ENCODE measurements around the gene PARVB.

DNA sequence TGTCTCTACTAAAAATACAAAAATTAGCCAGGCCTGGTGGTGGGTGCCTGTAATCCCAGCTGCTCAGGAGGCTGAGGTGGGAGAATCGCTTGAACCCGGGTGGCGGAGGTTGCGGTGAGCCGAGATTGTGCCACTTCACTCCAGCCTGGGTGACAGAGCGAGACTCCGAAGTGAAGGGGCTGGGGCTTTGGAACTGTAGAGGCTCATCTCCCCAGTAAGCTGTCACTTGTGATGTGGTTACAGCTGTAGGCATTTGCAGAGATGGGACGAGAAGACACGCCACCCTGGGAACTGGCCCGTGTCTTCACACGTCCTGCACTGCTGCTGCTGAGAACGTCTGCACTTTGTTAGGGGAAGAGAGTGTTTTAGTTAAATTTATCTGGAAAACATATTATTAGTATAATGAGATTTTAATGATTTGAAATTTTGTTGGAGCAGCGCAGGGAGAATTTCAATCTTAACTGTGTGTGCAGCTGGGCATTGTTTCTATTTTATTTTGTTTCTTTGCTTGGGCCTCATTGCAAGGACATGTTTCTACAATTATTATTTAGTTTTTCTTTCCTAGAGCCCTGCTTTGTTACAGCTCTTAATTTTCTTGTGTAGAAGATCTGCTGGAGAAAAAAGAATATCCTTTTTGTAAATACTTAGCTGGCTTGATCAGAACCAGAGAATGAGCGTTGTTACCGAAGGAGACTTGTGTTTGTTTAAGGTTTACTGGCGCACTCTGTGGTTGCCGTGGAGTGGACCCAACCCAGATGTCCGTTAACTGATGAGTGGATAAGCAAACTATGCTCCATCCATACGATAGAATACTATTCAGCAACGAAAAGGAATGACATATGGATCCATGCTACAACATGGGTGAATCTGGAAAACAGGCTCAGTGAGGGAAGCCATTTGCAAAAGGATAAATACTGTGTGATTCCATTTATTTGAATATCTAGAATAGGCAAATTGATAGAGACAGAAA is 18.4 kb downstream of the PARVB start:
- TF ChIP-seq, protein P1, sequence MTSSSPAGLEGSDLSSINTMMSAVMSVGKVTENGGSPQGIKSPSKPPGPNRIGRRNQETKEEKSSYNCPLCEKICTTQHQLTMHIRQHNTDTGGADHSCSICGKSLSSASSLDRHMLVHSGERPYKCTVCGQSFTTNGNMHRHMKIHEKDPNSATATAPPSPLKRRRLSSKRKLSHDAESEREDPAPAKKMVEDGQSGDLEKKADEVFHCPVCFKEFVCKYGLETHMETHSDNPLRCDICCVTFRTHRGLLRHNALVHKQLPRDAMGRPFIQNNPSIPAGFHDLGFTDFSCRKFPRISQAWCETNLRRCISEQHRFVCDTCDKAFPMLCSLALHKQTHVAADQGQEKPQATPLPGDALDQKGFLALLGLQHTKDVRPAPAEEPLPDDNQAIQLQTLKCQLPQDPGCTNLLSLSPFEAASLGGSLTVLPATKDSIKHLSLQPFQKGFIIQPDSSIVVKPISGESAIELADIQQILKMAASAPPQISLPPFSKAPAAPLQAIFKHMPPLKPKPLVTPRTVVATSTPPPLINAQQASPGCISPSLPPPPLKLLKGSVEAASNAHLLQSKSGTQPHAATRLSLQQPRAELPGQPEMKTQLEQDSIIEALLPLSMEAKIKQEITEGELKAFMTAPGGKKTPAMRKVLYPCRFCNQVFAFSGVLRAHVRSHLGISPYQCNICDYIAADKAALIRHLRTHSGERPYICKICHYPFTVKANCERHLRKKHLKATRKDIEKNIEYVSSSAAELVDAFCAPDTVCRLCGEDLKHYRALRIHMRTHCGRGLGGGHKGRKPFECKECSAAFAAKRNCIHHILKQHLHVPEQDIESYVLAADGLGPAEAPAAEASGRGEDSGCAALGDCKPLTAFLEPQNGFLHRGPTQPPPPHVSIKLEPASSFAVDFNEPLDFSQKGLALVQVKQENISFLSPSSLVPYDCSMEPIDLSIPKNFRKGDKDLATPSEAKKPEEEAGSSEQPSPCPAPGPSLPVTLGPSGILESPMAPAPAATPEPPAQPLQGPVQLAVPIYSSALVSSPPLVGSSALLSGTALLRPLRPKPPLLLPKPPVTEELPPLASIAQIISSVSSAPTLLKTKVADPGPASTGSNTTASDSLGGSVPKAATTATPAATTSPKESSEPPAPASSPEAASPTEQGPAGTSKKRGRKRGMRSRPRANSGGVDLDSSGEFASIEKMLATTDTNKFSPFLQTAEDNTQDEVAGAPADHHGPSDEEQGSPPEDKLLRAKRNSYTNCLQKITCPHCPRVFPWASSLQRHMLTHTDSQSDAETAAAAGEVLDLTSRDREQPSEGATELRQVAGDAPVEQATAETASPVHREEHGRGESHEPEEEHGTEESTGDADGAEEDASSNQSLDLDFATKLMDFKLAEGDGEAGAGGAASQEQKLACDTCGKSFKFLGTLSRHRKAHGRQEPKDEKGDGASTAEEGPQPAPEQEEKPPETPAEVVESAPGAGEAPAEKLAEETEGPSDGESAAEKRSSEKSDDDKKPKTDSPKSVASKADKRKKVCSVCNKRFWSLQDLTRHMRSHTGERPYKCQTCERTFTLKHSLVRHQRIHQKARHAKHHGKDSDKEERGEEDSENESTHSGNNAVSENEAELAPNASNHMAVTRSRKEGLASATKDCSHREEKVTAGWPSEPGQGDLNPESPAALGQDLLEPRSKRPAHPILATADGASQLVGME (CRISPR knock-in tag; IDR thresholded peaks at IDR 0.05): no peak
- TF ChIP-seq ZNF274 (IDR thresholded peaks at IDR 0.05; ENCODE audit: borderline replicate concordance, low read depth, low read length): no peak
- TF ChIP-seq, protein P2, sequence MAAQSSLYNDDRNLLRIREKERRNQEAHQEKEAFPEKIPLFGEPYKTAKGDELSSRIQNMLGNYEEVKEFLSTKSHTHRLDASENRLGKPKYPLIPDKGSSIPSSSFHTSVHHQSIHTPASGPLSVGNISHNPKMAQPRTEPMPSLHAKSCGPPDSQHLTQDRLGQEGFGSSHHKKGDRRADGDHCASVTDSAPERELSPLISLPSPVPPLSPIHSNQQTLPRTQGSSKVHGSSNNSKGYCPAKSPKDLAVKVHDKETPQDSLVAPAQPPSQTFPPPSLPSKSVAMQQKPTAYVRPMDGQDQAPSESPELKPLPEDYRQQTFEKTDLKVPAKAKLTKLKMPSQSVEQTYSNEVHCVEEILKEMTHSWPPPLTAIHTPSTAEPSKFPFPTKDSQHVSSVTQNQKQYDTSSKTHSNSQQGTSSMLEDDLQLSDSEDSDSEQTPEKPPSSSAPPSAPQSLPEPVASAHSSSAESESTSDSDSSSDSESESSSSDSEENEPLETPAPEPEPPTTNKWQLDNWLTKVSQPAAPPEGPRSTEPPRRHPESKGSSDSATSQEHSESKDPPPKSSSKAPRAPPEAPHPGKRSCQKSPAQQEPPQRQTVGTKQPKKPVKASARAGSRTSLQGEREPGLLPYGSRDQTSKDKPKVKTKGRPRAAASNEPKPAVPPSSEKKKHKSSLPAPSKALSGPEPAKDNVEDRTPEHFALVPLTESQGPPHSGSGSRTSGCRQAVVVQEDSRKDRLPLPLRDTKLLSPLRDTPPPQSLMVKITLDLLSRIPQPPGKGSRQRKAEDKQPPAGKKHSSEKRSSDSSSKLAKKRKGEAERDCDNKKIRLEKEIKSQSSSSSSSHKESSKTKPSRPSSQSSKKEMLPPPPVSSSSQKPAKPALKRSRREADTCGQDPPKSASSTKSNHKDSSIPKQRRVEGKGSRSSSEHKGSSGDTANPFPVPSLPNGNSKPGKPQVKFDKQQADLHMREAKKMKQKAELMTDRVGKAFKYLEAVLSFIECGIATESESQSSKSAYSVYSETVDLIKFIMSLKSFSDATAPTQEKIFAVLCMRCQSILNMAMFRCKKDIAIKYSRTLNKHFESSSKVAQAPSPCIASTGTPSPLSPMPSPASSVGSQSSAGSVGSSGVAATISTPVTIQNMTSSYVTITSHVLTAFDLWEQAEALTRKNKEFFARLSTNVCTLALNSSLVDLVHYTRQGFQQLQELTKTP (IDR thresholded peaks at IDR 0.05; ENCODE audit: low read depth in 1 of 2, partially characterized antibody in 2 of 2): no peak
- no peak for TF ChIP-seq TAF7 (tag; IDR thresholded peaks at IDR 0.05)
- no peak for TF ChIP-seq BHLHE40 (IDR thresholded peaks at IDR 0.05; ENCODE audit: low read length)
- TF ChIP-seq ZNF239 (CRISPR knock-in tag; IDR thresholded peaks at IDR 0.05): no peak
- TF ChIP-seq MYC (IDR thresholded peaks at IDR 0.05; ENCODE audit: low read depth, low read length): no peak
- no peak for TF ChIP-seq MYC (CRISPR knock-in tag; IDR thresholded peaks at IDR 0.05; ENCODE audit: borderline replicate concordance, low read depth)
- TF ChIP-seq, protein P3, sequence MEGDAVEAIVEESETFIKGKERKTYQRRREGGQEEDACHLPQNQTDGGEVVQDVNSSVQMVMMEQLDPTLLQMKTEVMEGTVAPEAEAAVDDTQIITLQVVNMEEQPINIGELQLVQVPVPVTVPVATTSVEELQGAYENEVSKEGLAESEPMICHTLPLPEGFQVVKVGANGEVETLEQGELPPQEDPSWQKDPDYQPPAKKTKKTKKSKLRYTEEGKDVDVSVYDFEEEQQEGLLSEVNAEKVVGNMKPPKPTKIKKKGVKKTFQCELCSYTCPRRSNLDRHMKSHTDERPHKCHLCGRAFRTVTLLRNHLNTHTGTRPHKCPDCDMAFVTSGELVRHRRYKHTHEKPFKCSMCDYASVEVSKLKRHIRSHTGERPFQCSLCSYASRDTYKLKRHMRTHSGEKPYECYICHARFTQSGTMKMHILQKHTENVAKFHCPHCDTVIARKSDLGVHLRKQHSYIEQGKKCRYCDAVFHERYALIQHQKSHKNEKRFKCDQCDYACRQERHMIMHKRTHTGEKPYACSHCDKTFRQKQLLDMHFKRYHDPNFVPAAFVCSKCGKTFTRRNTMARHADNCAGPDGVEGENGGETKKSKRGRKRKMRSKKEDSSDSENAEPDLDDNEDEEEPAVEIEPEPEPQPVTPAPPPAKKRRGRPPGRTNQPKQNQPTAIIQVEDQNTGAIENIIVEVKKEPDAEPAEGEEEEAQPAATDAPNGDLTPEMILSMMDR (IDR thresholded peaks at IDR 0.05 in 2 of 3, conservative IDR thresholded peaks at IDR 0.05 in 1 of 3; ENCODE audit: insufficient read depth in 2 of 3, low read depth in 1 of 3, low read length in 3 of 3): no peak
- TF ChIP-seq CAMTA2 (CRISPR knock-in tag; conservative IDR thresholded peaks at IDR 0.05): no peak
- TF ChIP-seq NFIC (IDR thresholded peaks at IDR 0.05): no peak
- TF ChIP-seq, protein P4, sequence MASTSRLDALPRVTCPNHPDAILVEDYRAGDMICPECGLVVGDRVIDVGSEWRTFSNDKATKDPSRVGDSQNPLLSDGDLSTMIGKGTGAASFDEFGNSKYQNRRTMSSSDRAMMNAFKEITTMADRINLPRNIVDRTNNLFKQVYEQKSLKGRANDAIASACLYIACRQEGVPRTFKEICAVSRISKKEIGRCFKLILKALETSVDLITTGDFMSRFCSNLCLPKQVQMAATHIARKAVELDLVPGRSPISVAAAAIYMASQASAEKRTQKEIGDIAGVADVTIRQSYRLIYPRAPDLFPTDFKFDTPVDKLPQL (IDR thresholded peaks at IDR 0.05; ENCODE audit: extremely low read depth, insufficient read length): no peak
- TF ChIP-seq HMG20B (CRISPR knock-in tag; IDR thresholded peaks at IDR 0.05): no peak
- no peak for TF ChIP-seq SIX5 (IDR thresholded peaks at IDR 0.05; ENCODE audit: borderline replicate concordance in 1 of 2, insufficient read depth in 1 of 2, low read depth in 1 of 2, low read length in 2 of 2)
